OCI-LY7 (cell line): Measurements from ENCODE around the gene HENMT1. TPM values are rescaled to one million over a fixed set of nuclear protein-coding genes. Genes with fewer than 3 reads are reported as not detected.

ENCODE experiments used
- BruUV-seq: library from RNA; stranded (reverse); fragments of 400-500 nt; replicated peaks from 2 replicates; lab custom pipeline; 2021; lab: Mats Ljungman, UMichigan
- CTCF ChIA-PET: fragments of 300-600 bp; sonication (Branson Sonifier 250); formaldehyde crosslinking; loops from one replicate; lab custom pipeline; 2022; ENCODE audit warnings: antibody characterized with exemption; ENCODE audit not compliant: unreplicated experiment; lab: Charles Lee
- POLR2A ChIA-PET: fragments of 300-600 bp; sonication (Branson Sonifier 250); formaldehyde crosslinking; loops from one replicate; lab custom pipeline; 2022; ENCODE audit warnings: antibody characterized with exemption; lab: Charles Lee
- DNase-seq: peaks from one replicate; pipeline ENCODE4 v3.0.0-alpha.2; 2015; ENCODE audit warnings: low spot score
- H2AFZ ChIP-seq: fragments of 200-600 bp; sonication (generic), shearing (Covaris generic); 2 replicates; pipeline ENCODE4 v1.6.1; 2014; ENCODE audit warnings: mild to moderate bottlenecking, antibody characterized with exemption, low read length, moderate library complexity
- H3K27ac ChIP-seq: fragments of 200-600 bp; sonication (generic); 2 replicates; pipeline ENCODE4 v1.5.1; 2014; ENCODE audit warnings: mixed run types, low read depth, mild to moderate bottlenecking, moderate library complexity, low read length, inconsistent platforms; ENCODE audit not compliant: poor library complexity, severe bottlenecking
- H3K36me3 ChIP-seq: fragments of 200-600 bp; sonication (generic); 2 replicates; pipeline ENCODE4 v1.6.1; 2014; ENCODE audit warnings: mild to moderate bottlenecking, antibody characterized with exemption, low read length, moderate library complexity, mixed read lengths; ENCODE audit not compliant: insufficient read depth
- H3K4me1 ChIP-seq: fragments of 200-600 bp; sonication (generic); 2 replicates; pipeline ENCODE4 v1.5.1; 2014; ENCODE audit warnings: mild to moderate bottlenecking, low read length; ENCODE audit not compliant: insufficient read depth, poor library complexity, severe bottlenecking
- H3K4me2 ChIP-seq: fragments of 200-600 bp; sonication (generic); 2 replicates; pipeline ENCODE4 v1.6.1; 2014; ENCODE audit warnings: mild to moderate bottlenecking, low read length
- H3K4me3 ChIP-seq: fragments of 200-600 bp; sonication (generic); 2 replicates; pipeline ENCODE4 v1.5.1; 2014; ENCODE audit warnings: mild to moderate bottlenecking, low read depth, low read length; ENCODE audit not compliant: poor library complexity, severe bottlenecking
- H3K79me2 ChIP-seq: fragments of 200-600 bp; sonication (generic); 2 replicates; pipeline ENCODE4 v1.6.1; 2016; ENCODE audit warnings: low read depth, mild to moderate bottlenecking, low read length, moderate library complexity, mixed read lengths; ENCODE audit not compliant: insufficient read depth
- H3K9me2 ChIP-seq: fragments of 200-600 bp; sonication (generic); 2 replicates; pipeline ENCODE4 v1.6.1; 2016; ENCODE audit warnings: mild to moderate bottlenecking, low read length, mixed read lengths; ENCODE audit not compliant: insufficient read depth
- H3K9me3 ChIP-seq: fragments of 200-600 bp; sonication (generic); 2 replicates; pipeline ENCODE4 v1.6.1; 2014; ENCODE audit warnings: mild to moderate bottlenecking, mixed run types, low read length, mixed read lengths
- H4K20me1 ChIP-seq: fragments of 200-600 bp; sonication (generic); 2 replicates; pipeline ENCODE4 v1.6.1; 2014; ENCODE audit warnings: mild to moderate bottlenecking, antibody characterized with exemption, low read length, moderate library complexity, mixed read lengths; ENCODE audit not compliant: insufficient read depth
- CTCF ChIP-seq: fragments of 200-600 bp; sonication (generic); conservative IDR thresholded peaks from 2 replicates; pipeline ENCODE4 v1.5.1; 2014; ENCODE audit warnings: mild to moderate bottlenecking, antibody characterized with exemption, low read length, moderate library complexity, mixed read lengths
- EZH2phosphoT487 ChIP-seq: fragments of 200-600 bp; sonication (generic); IDR thresholded peaks from 2 replicates; pipeline ENCODE4 v1.6.1; 2018; ENCODE audit warnings: low read depth, borderline replicate concordance, mild to moderate bottlenecking, mixed run types, antibody characterized with exemption, low read length, moderate library complexity, mixed read lengths
- intact Hi-C: fragments of 100-400 bp; cut with micrococcal nuclease; formaldehyde crosslinking; loops from one replicate; pipeline ENCODE4 v1.10.0; 2022; ENCODE audit not compliant: unreplicated experiment
- total RNA-seq, 2 experiments: library from RNA; depleted of rRNA in 1 of 2; stranded (reverse); fragments of >200 nt in 1 of 2; shearing (Covaris generic) in 1 of 2; gene quantifications; 2 replicates each; pipeline ENCODE4 v1.2.3, GENCODE V29; 2014 to 2022

The HENMT1 gene
- total RNA-seq, 2 experiments from 2014 or later: 0.84 TPM; not detected in 1

GRCh38 chr1:108627951-108628350 lies 32.9 kb downstream of the HENMT1 start:
- no peak overlapping the region for H3K4me3 ChIP-seq
- H3K36me3 ChIP-seq: peaks cover 13% of the 10 kb centered on the region; the same call in 1 of the 2 replicates
- H3K9me3 ChIP-seq: no peaks in the 10 kb centered on the region
- H4K20me1 ChIP-seq: no peaks in the 10 kb centered on the region
- H3K27ac ChIP-seq: no peak overlapping the region
- H3K79me2 ChIP-seq: no peaks in the 10 kb centered on the region
- H3K4me2 ChIP-seq: no peak overlapping the region
- ChIA-PET POLR2A (interaction anchor here (0.6 kb wide), 1 partner anchor 441 kb away, joined by 3 read pairs; no protein-coding TSS in a partner anchor), CTCF (no interaction called here)
- H3K4me1 ChIP-seq: no peaks in the 10 kb centered on the region
- intact Hi-C loops: no loop called here
- H2AFZ ChIP-seq: no peak overlapping the region
- BruUV-seq: no TSS peak
- DNase-seq: no peak
- no peaks in the 10 kb centered on the region for H3K9me2 ChIP-seq
- TF ChIP-seq CTCF (no peak), EZH2phosphoT487 (no peak)

- no peak overlapping the region for H3K4me3 ChIP-seq
- intact Hi-C loops: no loop called here
- peaks cover 13% of the 10 kb centered on the region; the same call in 1 of the 2 replicates for H3K36me3 ChIP-seq
- no peaks in the 10 kb centered on the region for H3K79me2 ChIP-seq
- H3K27ac ChIP-seq: no peak overlapping the region
- no peaks in the 10 kb centered on the region for H4K20me1 ChIP-seq
- no peak for TF ChIP-seq CTCF
- TF ChIP-seq EZH2phosphoT487: no peak
- H3K9me2 ChIP-seq: no peaks in the 10 kb centered on the region
- no TSS peak for BruUV-seq
- H3K4me1 ChIP-seq: no peaks in the 10 kb centered on the region
- no peak overlapping the region for H2AFZ ChIP-seq
- no peaks in the 10 kb centered on the region for H3K9me3 ChIP-seq
- H3K4me2 ChIP-seq: no peak overlapping the region
- CTCF ChIA-PET: no interaction called here
- no peak for DNase-seq
- POLR2A ChIA-PET: interaction anchor here (0.6 kb wide), 1 partner anchor 138 kb away, joined by 3 read pairs; no protein-coding TSS in a partner anchor
These were observed 33.6 kb downstream of the HENMT1 start for GRCh38 chr1:108627256-108627655.

DNA sequence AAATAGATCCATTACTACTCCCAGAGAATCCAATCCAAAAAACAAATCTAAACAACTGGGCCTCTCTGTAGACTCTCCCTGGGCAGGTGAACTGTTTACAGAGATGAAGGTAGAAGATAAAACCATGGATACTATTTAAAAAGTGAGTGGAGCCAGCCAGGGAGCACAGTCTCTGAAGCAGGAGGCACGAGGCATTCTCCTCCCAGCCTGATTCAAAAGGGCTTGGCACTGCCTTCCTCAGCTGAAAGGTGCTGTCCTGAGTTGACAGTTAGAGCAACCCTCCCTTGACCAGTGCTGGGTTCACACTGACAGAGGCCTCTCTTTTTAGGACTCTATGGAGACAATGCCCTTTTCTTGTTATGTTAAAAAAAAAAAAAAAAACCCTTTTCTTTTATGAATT lies 36.8 kb downstream of the HENMT1 start:
- Histone ChIP-seq H3K27ac (no peak overlapping the region), H3K4me1 (no peaks in the 10 kb centered on the region), H3K79me2 (no peaks in the 10 kb centered on the region), H3K4me2 (no peak overlapping the region), H2AFZ (no peak overlapping the region), H3K4me3 (no peak overlapping the region), H4K20me1 (no peaks in the 10 kb centered on the region), H3K36me3 (no peaks in the 10 kb centered on the region), H3K9me3 (no peaks in the 10 kb centered on the region), H3K9me2 (no peaks in the 10 kb centered on the region)
- no peak for DNase-seq
- ChIA-PET POLR2A (no interaction called here), CTCF (no interaction called here)
- BruUV-seq: no TSS peak
- intact Hi-C loops: no loop called here
- TF ChIP-seq EZH2phosphoT487 (no peak), CTCF (no peak)
